ENCODE data around the gene GRM7.

GRCh38 chr3:7790141-7790540, 929.2 kb downstream of the GRM7 start:
- TF ChIP-seq CTCF (IDR thresholded peaks at IDR 0.05; ENCODE audit: low read depth, low read length, poor library complexity, severe bottlenecking) (no peak), EZH2phosphoT487 (IDR thresholded peaks at IDR 0.05; ENCODE audit: borderline replicate concordance, low read length) (no peak)

Measured in DOHH2 (cell line).